Inferior parietal cortex (tissue), 1 donor: ENCODE measurements around the gene SLCO2A1.

Experiments used
- DNase-seq: peaks from one replicate; pipeline ENCODE4 v3.0.0-alpha.2; 2016; ENCODE audit errors: extremely low spot score

Gene SLCO2A1

GRCh38 chr3:133999891-134000685 lies 29.6 kb downstream of the SLCO2A1 start:
- no peak for DNase-seq

GRCh38 chr3:133998691-133999241 lies 31.0 kb downstream of the SLCO2A1 start:
- no peak for DNase-seq

GRCh38 chr3:133997871-133998635 lies 31.7 kb downstream of the SLCO2A1 start:
- no peak for DNase-seq

GRCh38 chr3:133996996-133997395 lies 32.7 kb downstream of the SLCO2A1 start:
- DNase-seq: no peak

- no peak for DNase-seq
Observed at GRCh38 chr3:133996251-133996661, 33.5 kb downstream of the SLCO2A1 start.

- no peak for DNase-seq
Observed at GRCh38 chr3:133995264-133995663, 34.5 kb downstream of the SLCO2A1 start.

GRCh38 chr3:133994166-133994890 lies 35.4 kb downstream of the SLCO2A1 start:
- DNase-seq: no peak

GRCh38 chr3:133992951-133993620 lies 36.6 kb downstream of the SLCO2A1 start:
- no peak for DNase-seq

GRCh38 chr3:133992381-133992780 lies 37.3 kb downstream of the SLCO2A1 start:
- no peak for DNase-seq

- no peak for DNase-seq
Observed at GRCh38 chr3:133991637-133992036, 38.1 kb downstream of the SLCO2A1 start.

- no peak for DNase-seq
Observed at GRCh38 chr3:133991209-133991608, 38.5 kb downstream of the SLCO2A1 start.

- no peak for DNase-seq
Observed at GRCh38 chr3:133989936-133990702, 39.6 kb downstream of the SLCO2A1 start.

- DNase-seq: no peak
Observed at GRCh38 chr3:133988631-133989161, 41.0 kb downstream of the SLCO2A1 start.

GRCh38 chr3:133987948-133988484 lies 41.7 kb downstream of the SLCO2A1 start:
- no peak for DNase-seq

GRCh38 chr3:133987136-133987535 lies 42.6 kb downstream of the SLCO2A1 start:
- DNase-seq: no peak

GRCh38 chr3:133986311-133986710 lies 43.4 kb downstream of the SLCO2A1 start:
- no peak for DNase-seq

- DNase-seq: no peak
Observed at GRCh38 chr3:133984975-133985374, 44.8 kb downstream of the SLCO2A1 start.

GRCh38 chr3:133983576-133984560 lies 45.9 kb downstream of the SLCO2A1 start:
- no peak for DNase-seq

- no peak for DNase-seq
Observed at GRCh38 chr3:133983126-133983525, 46.6 kb downstream of the SLCO2A1 start.
